PFSK-1 (cell line): ENCODE measurements around the gene PADI1.

Experiments
- POLR2AphosphoS5 ChIP-seq: IDR thresholded peaks from 2 replicates; pipeline ENCODE4 v1.6.1; 2012; ENCODE audit warnings: low read depth, mild to moderate bottlenecking, control low read depth, low read length, moderate library complexity
- REST ChIP-seq, 2 experiments: IDR thresholded peaks; 2 replicates each; pipeline versions ENCODE4 v1.6.1 to v1.8.0; 2011 to 2012; ENCODE audit warnings: low read depth in 2 of 2, low read length in 2 of 2, control low read depth in 1 of 2, inconsistent platforms in 1 of 2, mild to moderate bottlenecking in 1 of 2, moderate library complexity in 1 of 2; ENCODE audit not compliant: insufficient read depth in 1 of 2
- SIN3A ChIP-seq: IDR thresholded peaks from 2 replicates; pipeline ENCODE4 v1.6.1; 2012; ENCODE audit warnings: mild to moderate bottlenecking, low read length, moderate library complexity, borderline replicate concordance; ENCODE audit not compliant: insufficient read depth
- TAF1 ChIP-seq: IDR thresholded peaks from 2 replicates; pipeline ENCODE4 v1.6.1; 2012; ENCODE audit warnings: low read length, control low read depth, borderline replicate concordance; ENCODE audit not compliant: insufficient read depth

- no peak for TF ChIP-seq TAF1
- TF ChIP-seq POLR2AphosphoS5: no peak
- TF ChIP-seq REST (IDR thresholded peaks at IDR 0.05; ENCODE audit: insufficient read depth in 1 of 2, low read depth in 2 of 2, low read length in 2 of 2): no peak
- no peak for TF ChIP-seq SIN3A
These were observed 39.1 kb upstream of the PADI1 start for GRCh38 chr1:17165823-17166222.
